GM10248 (cell line): ENCODE measurements around the gene MTA1.

Experiments
- CTCF ChIA-PET: fragments of 300-600 bp; sonication (Branson Sonifier 250); formaldehyde crosslinking; extraction: SDS; loops from one replicate; lab custom pipeline; 2021; ENCODE audit warnings: antibody characterized with exemption; lab: Yijun Ruan, JAX
- POLR2A ChIA-PET: fragments of 350-650 bp; sonication (Branson Sonifier 250); formaldehyde crosslinking; extraction: SDS; loops from one replicate; lab custom pipeline; 2020; ENCODE audit warnings: antibody characterized with exemption; lab: Yijun Ruan, JAX
- DNase-seq: peaks from one replicate; pipeline ENCODE4 v3.0.0; 2012; ENCODE audit errors: extremely low spot score
- TF ChIP-seq, protein P1 (sequence below): IDR thresholded peaks from 2 replicates; pipeline ENCODE4 v1.5.1; 2012; ENCODE audit warnings: mild to moderate bottlenecking, low read depth; ENCODE audit errors: extremely low read depth, missing control alignments, control extremely low read depth

MTA1 gene

DNA sequence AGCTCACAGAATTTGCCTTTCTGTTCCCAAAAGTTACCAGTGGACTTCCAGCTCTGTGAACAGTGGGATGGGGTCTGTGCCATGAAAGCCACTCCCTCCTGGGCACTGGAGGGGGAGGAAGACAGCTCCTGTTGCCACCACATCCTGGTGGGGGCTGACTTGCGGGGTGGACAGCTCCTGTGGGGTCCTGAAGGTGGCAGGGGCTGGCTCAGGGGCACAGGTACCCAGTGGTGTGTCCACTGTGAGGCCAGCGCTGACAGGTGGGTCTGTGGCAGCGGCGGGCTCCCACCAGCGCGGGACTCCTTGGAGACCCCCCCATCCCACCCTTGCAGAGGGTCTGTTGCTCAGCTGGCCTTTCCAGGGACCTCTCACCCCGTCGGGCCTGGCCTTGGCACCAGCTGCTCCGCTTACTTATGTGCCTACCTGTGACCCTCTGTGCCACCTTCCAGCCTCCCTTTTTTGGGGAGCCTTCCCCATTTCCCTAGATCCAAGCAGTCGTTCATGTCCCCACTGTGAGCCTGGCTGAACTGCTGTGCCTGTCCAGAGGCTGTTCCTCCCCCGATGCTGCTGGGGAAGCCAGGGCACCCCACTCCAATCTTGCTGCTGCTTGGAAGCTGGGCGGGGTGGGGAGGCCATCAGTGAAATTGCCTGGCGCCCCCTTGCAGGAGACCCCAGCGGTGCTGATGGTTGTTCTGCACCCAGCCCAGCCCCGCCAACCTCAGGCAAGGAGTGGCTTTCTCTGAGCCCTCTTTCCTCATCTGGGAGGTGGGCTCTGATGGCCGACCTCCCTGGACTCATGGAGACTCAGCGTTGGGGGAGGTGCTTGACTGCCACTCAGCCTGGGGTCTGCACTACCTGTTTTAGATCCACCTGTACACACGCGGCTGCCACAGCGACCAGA lies 73.6 kb downstream of the MTA1 start:
- ChIA-PET CTCF (interaction anchor here (1.3 to 6.9 kb wide), 5 partner anchors 11 to 925 kb away, joined by 3 to 91 read pairs (median 4); no protein-coding TSS in a partner anchor), POLR2A (interaction anchor here (0.6 kb wide), 1 partner anchor 364 kb away, joined by 5 read pairs; no protein-coding TSS in a partner anchor)
- TF ChIP-seq, protein P1, sequence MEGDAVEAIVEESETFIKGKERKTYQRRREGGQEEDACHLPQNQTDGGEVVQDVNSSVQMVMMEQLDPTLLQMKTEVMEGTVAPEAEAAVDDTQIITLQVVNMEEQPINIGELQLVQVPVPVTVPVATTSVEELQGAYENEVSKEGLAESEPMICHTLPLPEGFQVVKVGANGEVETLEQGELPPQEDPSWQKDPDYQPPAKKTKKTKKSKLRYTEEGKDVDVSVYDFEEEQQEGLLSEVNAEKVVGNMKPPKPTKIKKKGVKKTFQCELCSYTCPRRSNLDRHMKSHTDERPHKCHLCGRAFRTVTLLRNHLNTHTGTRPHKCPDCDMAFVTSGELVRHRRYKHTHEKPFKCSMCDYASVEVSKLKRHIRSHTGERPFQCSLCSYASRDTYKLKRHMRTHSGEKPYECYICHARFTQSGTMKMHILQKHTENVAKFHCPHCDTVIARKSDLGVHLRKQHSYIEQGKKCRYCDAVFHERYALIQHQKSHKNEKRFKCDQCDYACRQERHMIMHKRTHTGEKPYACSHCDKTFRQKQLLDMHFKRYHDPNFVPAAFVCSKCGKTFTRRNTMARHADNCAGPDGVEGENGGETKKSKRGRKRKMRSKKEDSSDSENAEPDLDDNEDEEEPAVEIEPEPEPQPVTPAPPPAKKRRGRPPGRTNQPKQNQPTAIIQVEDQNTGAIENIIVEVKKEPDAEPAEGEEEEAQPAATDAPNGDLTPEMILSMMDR = no peak
- no peak for DNase-seq

DNA sequence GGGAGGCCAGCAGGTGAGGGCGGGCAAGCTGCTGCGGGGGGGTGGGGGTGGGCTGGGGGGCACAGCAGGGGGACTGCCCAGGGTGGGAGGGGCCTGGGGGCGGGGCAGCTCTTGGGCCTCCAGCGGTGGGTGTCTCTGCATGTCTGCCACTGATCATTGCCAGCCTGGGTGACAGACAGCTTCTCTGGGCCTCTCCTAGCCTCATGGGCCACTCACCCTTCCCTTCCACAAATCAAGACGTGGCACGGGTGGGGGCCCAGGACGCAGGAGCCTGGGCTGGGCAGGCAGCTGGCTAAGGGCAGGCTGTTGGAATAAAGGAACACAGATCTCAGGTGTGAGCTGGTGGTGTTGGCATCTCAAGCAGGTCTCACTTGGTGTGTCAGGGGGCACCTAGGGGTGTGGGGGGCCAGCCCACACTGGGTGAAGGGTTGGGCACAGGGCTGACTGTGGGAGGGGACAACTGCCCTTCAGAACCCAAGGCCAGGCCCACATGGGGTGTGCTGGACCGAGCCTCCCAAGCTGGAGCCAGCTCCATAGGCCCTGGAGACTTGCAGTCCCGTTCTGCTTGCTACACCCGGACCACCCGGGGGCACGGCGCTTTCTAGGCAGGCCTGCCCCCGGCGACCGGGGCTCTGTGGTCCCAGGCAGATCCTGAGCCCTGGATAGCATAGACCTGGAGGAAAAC lies 74.4 kb downstream of the MTA1 start:
- no peak for DNase-seq
- TF ChIP-seq, protein P1 = no peak
- CTCF ChIA-PET = interaction anchor here (2.8 to 6.9 kb wide), 2 partner anchors 12 to 123 kb away, joined by 14 to 91 read pairs; no protein-coding TSS in a partner anchor
- POLR2A ChIA-PET = interaction anchor here (0.6 kb wide), 1 partner anchor 364 kb away, joined by 5 read pairs; no protein-coding TSS in a partner anchor

DNA sequence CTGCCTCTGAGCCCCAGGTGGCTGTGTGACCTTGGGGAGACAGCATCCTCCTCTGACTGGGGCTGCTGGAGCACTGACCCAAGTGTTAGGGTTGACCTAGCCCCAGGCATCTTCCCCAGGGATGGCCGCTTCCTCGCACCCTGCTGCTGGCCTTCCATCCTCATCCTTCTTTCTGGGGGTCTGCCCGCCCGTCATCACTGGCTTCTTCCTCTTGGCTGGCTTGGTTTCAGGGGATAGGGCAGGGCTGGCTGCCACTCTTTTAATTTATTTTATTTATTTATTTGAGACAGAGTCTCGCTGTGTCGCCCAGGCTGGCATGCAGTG lies 74.9 kb downstream of the MTA1 start:
- POLR2A ChIA-PET = no interaction called here
- no peak for DNase-seq
- TF ChIP-seq, protein P1 = no peak
- CTCF ChIA-PET = interaction anchor here (6.9 kb wide), 1 partner anchor 13 kb away, joined by 91 read pairs; no protein-coding TSS in a partner anchor

DNA sequence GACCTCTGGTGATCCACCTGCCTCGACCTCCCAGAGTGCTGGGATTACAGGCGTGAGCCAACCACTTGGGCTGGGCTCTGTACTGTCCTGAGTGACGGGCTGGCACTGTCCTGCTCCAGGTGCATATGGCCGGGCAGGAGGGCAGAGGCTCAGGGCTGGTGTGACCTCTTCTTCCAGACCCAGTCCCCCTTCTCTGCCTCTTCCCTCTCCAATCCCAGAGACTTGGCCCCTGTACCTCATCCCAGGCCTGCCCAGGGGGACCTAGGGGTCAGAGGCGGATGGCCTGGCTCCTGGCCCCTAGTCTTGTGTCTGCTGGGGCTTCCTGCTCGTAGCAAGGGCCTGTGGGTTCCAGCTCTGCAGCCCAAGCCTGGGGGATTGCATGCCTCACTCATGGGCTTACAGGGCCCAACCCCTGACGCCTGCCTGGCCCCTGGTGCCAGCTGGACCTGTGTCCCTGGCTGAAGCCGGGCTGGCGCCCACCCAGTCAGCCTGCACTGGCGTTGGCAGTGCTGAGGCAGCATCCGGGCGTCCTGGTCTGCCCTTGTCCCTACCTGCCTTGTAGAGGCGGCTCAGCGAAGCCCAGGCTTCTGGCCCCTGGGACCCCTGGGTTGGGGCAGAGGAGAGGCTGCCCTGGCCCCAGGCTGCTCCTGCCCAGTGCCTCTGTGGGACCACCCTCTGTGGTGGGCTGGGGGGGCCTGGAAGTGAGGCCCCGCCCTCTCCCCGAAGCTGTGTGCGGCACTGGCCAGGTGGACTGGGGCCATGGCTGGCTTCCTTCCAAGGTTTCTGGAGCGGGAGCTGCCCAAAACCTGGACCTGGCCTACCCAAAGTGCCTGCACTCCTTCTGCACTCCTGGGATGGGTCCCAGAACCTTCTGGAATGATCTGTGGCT lies 75.7 kb downstream of the MTA1 start:
- TF ChIP-seq, protein P1 = no peak
- CTCF ChIA-PET = interaction anchor here (6.9 kb wide), 1 partner anchor 14 kb away, joined by 91 read pairs; no protein-coding TSS in a partner anchor

DNA sequence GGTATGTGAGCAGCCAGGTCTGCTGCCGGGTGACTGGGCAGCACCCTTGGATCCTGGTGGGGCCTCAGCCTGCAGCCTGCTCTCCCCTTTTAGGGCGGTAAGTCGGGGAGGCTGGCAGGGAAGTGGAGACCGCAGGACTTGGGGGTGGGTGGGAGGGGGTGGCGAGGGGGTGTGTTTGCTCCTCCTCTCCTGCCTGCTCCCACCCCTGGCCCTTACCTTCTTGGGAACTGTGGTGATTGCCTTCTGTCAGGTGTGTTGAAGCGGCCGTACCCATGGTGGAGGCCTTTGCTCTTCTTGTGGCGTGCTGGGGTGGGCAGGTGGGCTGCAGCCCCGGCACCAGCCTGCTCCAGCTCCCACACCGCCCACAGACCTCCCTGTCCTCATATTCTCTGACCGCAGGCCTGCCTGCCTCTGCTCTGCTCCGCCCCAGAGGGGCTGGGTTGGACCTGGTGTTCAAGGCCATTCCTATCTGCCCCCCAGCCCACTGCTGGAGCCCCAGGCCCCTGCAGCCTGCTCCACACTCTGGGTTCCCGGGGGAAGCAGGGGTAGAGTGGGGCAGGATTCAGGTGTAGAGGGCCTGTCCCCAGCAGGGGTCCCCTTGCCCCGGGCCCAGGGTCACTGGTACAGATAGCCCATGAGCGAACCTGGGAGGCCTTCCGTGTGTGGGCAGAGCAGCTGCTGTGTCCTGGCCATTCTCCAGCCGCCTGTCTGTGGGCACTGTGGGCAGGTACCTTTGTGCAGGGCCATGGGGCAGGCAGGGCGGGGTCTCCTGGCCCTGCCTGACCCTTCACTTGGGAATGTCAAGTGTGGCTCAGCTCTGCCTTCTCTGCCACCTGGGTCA lies 76.6 kb downstream of the MTA1 start:
- ChIA-PET POLR2A (no interaction called here), CTCF (interaction anchor here (1.3 kb wide), 1 partner anchor 15 kb away, joined by 5 read pairs; no protein-coding TSS in a partner anchor)
- TF ChIP-seq, protein P1 = no peak
- DNase-seq = no peak

More for the DNA sequence above, 75.7 kb downstream of the MTA1 start:
- DNase-seq = no peak
- POLR2A ChIA-PET = no interaction called here
